Measurements from ENCODE around the gene STARD5.

- TF ChIP-seq, protein P1, sequence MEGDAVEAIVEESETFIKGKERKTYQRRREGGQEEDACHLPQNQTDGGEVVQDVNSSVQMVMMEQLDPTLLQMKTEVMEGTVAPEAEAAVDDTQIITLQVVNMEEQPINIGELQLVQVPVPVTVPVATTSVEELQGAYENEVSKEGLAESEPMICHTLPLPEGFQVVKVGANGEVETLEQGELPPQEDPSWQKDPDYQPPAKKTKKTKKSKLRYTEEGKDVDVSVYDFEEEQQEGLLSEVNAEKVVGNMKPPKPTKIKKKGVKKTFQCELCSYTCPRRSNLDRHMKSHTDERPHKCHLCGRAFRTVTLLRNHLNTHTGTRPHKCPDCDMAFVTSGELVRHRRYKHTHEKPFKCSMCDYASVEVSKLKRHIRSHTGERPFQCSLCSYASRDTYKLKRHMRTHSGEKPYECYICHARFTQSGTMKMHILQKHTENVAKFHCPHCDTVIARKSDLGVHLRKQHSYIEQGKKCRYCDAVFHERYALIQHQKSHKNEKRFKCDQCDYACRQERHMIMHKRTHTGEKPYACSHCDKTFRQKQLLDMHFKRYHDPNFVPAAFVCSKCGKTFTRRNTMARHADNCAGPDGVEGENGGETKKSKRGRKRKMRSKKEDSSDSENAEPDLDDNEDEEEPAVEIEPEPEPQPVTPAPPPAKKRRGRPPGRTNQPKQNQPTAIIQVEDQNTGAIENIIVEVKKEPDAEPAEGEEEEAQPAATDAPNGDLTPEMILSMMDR (IDR thresholded peaks at IDR 0.05): no peak
- TF ChIP-seq POLR2A (IDR thresholded peaks at IDR 0.05): no peak
These were observed 29.4 kb downstream of the STARD5 start for GRCh38 chr15:81294516-81294880.

Data from Peyer's patch (tissue), 4 donors.